Activated naive CD4-positive, alpha-beta T cell treated with anti-CD3 and anti-CD28 coated beads, Interleukin-2, amount 50 U/mL, for 72 hours (primary cell): Measurements from ENCODE around the gene KCNMB2. TPM values are rescaled to one million over a fixed set of nuclear protein-coding genes. Genes with fewer than 3 reads are reported as not detected.
"Not testable (repeated sequence)": the region's sequence is repeated elsewhere in the genome, so short reads cannot be mapped to it uniquely, and the experiment has no call there.

ENCODE experiments used
- ATAC-seq, 2 donors: fragments of 150-1000 bp; cut with Tn5 transposase; 2 replicates each; pipeline ENCODE4 v1.10.0; 2021; ENCODE audit warnings: mild to moderate bottlenecking in 2 of 2, moderate library complexity in 2 of 2
- DNase-seq, 2 donors: peaks; one replicate each; pipeline ENCODE4 v3.0.0; 2021 to 2022; ENCODE audit warnings: low spot score in 2 of 2
- H3K27ac Mint-ChIP-seq, 2 donors: one replicate each; pipeline ENCODE4 v1.8.0; 2022; ENCODE audit warnings: mild to moderate bottlenecking in 2 of 2, mixed read lengths in 2 of 2
- H3K36me3 Mint-ChIP-seq, 2 donors: one replicate each; pipeline ENCODE4 v1.8.0; 2022; ENCODE audit warnings: mixed read lengths in 2 of 2
- H3K9me3 Mint-ChIP-seq, 2 donors: one replicate each; pipeline ENCODE4 v1.8.0; 2022; ENCODE audit warnings: mixed read lengths in 2 of 2
- total RNA-seq, 2 donors: library from RNA; stranded (reverse); gene quantifications; one replicate each; pipeline ENCODE4 v1.2.3, GENCODE V29; 2022

The KCNMB2 gene
- total RNA-seq, 2 donors from 2014 or later: not detected

DNA sequence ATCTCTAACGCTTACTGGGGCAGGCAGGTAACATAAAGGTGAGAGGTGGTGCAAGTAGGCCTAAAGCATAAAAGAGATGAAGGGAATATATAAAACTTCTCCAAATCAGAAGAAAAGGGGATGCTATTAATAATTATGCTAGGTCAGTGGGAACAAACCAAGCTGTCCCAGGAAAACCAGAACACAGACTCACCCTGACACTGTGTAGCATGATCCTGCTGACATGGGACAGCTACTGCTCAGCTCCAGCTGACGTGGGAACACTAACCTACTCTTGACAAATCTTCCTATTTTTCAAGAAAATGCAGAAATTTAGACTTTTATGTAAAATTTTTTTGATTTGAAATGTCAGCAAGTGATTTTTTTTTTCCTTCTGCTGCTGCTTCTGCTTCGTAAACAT is 203.5 kb downstream of the KCNMB2 start:
- ATAC-seq (no peak), DNase-seq (no peak)
- Mint-ChIP-seq H3K9me3 (no peaks in the 10 kb centered on the region), H3K27ac (no peak overlapping the region), H3K36me3 (no peaks in the 10 kb centered on the region)

DNA sequence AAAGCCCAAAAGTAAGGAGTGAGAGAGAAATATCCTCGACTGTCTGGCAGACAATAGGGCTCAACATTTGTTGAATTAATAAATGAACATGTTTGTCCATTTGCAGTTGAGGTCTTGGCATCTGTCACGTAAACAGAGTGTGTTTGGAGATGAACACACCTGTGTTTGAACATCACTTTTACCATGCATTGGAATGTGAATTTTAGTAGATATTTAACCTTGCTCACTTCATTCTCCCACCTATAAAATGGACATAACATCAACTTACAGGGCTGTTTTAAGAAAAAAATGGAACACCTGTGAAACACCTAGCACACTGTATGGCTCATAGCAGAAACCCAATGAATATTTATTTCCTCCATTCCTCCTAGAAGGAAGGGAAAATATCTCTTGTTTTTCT is 204.8 kb downstream of the KCNMB2 start:
- H3K9me3 Mint-ChIP-seq: peaks cover 0 to 3% of the 10 kb centered on the region in 2 donors
- H3K27ac Mint-ChIP-seq: no peak overlapping the region
- DNase-seq (no peak), ATAC-seq (no peak)
- no peaks in the 10 kb centered on the region for H3K36me3 Mint-ChIP-seq

DNA sequence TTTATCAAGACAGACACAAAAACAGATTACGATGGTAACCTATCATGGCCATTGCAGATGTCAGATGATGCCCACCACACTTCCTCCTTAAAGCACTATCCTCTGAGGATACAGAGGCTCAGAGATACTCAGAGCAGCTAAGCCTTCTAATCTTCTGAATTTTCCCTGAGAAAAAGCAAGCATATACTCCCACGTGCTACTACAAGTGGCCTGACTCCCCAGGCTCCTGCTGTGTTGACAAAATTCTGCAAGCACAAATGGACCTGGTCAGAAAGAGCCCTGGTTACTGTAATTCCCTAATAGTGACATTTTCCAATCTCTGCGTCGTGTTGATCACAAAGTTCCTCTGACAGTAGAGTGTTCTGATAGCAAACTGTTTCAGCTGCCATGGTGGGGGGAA is 207.1 kb downstream of the KCNMB2 start:
- peaks cover 0 to 10% of the 10 kb centered on the region in 2 donors for H3K9me3 Mint-ChIP-seq
- ATAC-seq (no peak), DNase-seq (no peak)
- no peak overlapping the region for H3K27ac Mint-ChIP-seq
- no peaks in the 10 kb centered on the region for H3K36me3 Mint-ChIP-seq

GRCh38 chr3:178745861-178746655 is 209.8 kb downstream of the KCNMB2 start:
- not testable (repeated sequence) for ATAC-seq, DNase-seq, H3K27ac Mint-ChIP-seq, H3K36me3 Mint-ChIP-seq
- H3K9me3 Mint-ChIP-seq: peaks cover 0 to 10% of the 10 kb centered on the region in 2 donors

GRCh38 chr3:178748874-178749273 is 212.6 kb downstream of the KCNMB2 start:
- ATAC-seq (no peak), DNase-seq (no peak)
- Mint-ChIP-seq H3K36me3 (no peaks in the 10 kb centered on the region), H3K27ac (no peak overlapping the region), H3K9me3 (peaks cover 0 to 10% of the 10 kb centered on the region in 2 donors)

- ATAC-seq (no peak), DNase-seq (no peak)
- H3K36me3 Mint-ChIP-seq: no peaks in the 10 kb centered on the region
- no peak overlapping the region for H3K27ac Mint-ChIP-seq
- peaks cover 0 to 10% of the 10 kb centered on the region in 2 donors for H3K9me3 Mint-ChIP-seq
Observed at GRCh38 chr3:178749471-178749870, 213.2 kb downstream of the KCNMB2 start.

- no peak overlapping the region for H3K27ac Mint-ChIP-seq
- no peak for DNase-seq
- H3K9me3 Mint-ChIP-seq: peaks cover 0 to 7% of the 10 kb centered on the region in 2 donors
- no peaks in the 10 kb centered on the region for H3K36me3 Mint-ChIP-seq
- no peak for ATAC-seq
Observed at GRCh38 chr3:178750639-178751300, 214.5 kb downstream of the KCNMB2 start.

GRCh38 chr3:178752843-178753242 is 216.6 kb downstream of the KCNMB2 start:
- ATAC-seq: no peak
- H3K36me3 Mint-ChIP-seq: no peaks in the 10 kb centered on the region
- H3K27ac Mint-ChIP-seq: no peak overlapping the region
- H3K9me3 Mint-ChIP-seq: no peaks in the 10 kb centered on the region
- DNase-seq: no peak

GRCh38 chr3:178754852-178755510 is 218.7 kb downstream of the KCNMB2 start:
- Mint-ChIP-seq H3K36me3 (no peaks in the 10 kb centered on the region), H3K27ac (no peak overlapping the region), H3K9me3 (no peaks in the 10 kb centered on the region)
- no peak for DNase-seq
- ATAC-seq: no peak

GRCh38 chr3:178761024-178761423 is 224.8 kb downstream of the KCNMB2 start:
- no peaks in the 10 kb centered on the region for H3K9me3 Mint-ChIP-seq
- no peak overlapping the region for H3K27ac Mint-ChIP-seq
- no peaks in the 10 kb centered on the region for H3K36me3 Mint-ChIP-seq
- no peak for DNase-seq
- no peak for ATAC-seq

GRCh38 chr3:178761461-178761860 is 225.2 kb downstream of the KCNMB2 start:
- Mint-ChIP-seq H3K36me3 (no peaks in the 10 kb centered on the region), H3K9me3 (no peaks in the 10 kb centered on the region), H3K27ac (no peak overlapping the region)
- DNase-seq: no peak
- ATAC-seq: no peak

GRCh38 chr3:178762385-178762784 is 226.1 kb downstream of the KCNMB2 start:
- H3K27ac Mint-ChIP-seq: no peak overlapping the region
- ATAC-seq: no peak
- H3K36me3 Mint-ChIP-seq: no peaks in the 10 kb centered on the region
- no peaks in the 10 kb centered on the region for H3K9me3 Mint-ChIP-seq
- no peak for DNase-seq

DNA sequence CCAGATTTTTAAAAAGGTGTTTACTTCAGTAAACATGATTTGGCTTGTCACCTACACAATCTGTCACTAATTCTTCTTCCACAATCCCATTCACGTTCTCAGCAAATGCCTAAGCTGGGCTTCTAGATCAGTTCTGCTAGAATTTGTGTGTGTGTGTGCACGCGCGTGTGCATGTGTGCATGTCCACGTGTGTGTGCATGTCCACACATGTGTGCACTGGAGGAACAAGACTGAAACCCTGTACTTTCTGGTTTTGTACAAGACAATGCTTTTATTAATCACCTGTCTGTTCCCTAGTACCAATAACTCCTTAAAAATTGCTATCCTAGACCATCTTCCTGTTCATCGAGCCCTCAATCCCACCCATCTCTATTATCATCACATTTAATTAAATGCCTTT is 229.2 kb downstream of the KCNMB2 start:
- ATAC-seq: no peak
- DNase-seq: no peak
- no peaks in the 10 kb centered on the region for H3K36me3 Mint-ChIP-seq
- H3K27ac Mint-ChIP-seq: no peak overlapping the region
- H3K9me3 Mint-ChIP-seq: peaks cover 0 to 5% of the 10 kb centered on the region in 2 donors

DNA sequence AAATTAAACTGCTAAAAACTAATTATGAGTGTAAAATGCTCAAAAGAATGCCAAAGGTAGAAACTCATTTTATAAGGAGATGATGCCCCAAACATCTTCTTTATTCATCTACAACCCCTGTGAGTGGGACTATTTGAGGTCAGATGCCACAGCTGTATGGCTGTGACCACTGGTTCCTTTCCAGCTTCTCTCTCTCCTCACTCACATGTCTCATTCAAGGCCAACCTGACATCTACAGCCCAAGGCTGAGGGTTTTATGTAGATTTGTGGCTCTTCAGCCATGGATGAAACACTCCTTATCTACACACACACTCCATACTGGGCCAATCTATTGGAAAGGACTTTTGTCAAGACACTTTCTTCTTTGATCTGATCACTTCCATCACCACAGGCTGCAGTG is 231.3 kb downstream of the KCNMB2 start:
- ATAC-seq (no peak), DNase-seq (no peak)
- no peak overlapping the region for H3K27ac Mint-ChIP-seq
- H3K9me3 Mint-ChIP-seq: peaks cover 15 to 17% of the 10 kb centered on the region in 2 donors
- peaks cover 6 to 11% of the 10 kb centered on the region in 2 donors for H3K36me3 Mint-ChIP-seq

DNA sequence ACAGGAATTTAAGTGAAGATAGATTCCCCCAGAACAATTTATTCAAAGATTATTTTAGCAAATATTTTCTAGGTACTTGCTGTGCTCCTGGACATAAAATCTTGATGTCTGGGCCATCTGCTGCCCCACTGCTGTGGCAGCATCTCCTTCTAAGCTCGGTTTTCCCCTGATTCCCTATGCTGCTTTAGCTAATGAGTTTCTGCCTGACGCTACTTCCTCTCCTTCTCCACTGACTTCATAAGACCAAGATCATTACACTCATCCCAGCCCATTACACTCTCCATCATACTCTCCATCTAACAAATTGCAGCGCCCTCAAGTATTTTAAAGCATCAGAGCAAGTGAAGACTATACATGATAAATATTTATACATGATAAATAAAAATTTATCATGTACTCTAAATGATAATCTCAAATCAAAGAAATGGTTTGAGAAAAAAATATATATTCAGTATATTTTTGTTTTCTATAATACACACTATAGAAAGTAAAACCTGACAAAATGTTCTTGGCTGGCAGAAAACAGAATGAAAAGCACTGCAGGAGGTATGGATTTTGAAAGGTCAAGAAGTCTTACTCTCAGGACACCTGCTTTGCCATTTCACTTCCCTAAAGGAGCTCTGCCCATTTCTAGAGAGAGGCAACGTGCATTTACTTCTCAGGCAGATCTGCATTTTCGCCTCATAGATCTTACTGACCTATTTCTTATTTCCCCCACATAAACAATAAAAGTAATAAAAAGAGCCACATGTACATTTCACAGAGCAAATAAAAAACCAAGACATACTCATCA is 232.0 kb downstream of the KCNMB2 start:
- Mint-ChIP-seq H3K9me3 (peaks cover 16 to 18% of the 10 kb centered on the region in 2 donors), H3K36me3 (peaks cover 8 to 11% of the 10 kb centered on the region in 2 donors), H3K27ac (no peak overlapping the region)
- DNase-seq (no peak), ATAC-seq (no peak)

- H3K27ac Mint-ChIP-seq: no peak overlapping the region
Observed at GRCh38 chr3:178771511-178771910, 235.3 kb downstream of the KCNMB2 start.

DNA sequence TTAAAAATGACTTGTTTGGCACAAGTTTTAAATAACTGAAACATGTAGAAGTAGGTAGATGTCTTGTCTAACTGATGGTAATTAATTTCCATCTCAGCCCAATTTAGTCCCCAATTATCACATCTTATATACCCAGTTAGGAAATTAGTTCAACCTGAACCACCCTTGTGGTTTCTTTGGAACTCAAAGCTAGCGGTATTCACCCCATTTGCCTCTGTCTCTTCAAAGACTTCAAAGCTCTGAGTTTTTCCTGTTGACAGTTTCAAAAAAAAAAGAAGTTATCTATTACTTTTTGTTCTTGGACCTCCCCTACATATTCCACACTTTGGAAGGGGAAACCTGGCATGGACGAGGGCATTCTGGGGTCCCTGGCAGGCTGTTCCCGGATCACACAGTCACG is 236.5 kb downstream of the KCNMB2 start:
- H3K27ac Mint-ChIP-seq: no peak overlapping the region
- no peak for ATAC-seq
- H3K9me3 Mint-ChIP-seq: peaks cover 22 to 41% of the 10 kb centered on the region in 2 donors
- H3K36me3 Mint-ChIP-seq: peaks cover 8 to 11% of the 10 kb centered on the region in 2 donors
- DNase-seq: no peak

More at GRCh38 chr3:178771511-178771910, 235.3 kb downstream of the KCNMB2 start:
- DNase-seq (no peak), ATAC-seq (no peak)
- Mint-ChIP-seq H3K36me3 (peaks cover 8 to 11% of the 10 kb centered on the region in 2 donors), H3K9me3 (peaks cover 22 to 41% of the 10 kb centered on the region in 2 donors)
